HCT116 (cell line): ENCODE data around the gene ELN. TPM values are rescaled to one million over a fixed set of nuclear protein-coding genes. Genes with fewer than 3 reads are reported as not detected.

Source experiments
- ATAC-seq: fragments of 200-7000 bp; cut with Tn5 transposase; 2 replicates; pipeline ENCODE4 v1.9.1; 2020; ENCODE audit warnings: mild to moderate bottlenecking, moderate library complexity
- BruUV-seq: library from RNA; stranded (reverse); fragments of 400-500 nt; replicated peaks from 2 replicates; lab custom pipeline; 2021; lab: Mats Ljungman, UMichigan
- CTCF ChIA-PET: fragments of 300-600 bp; sonication (Branson Sonifier 250); formaldehyde crosslinking; loops from one replicate; lab custom pipeline; 2021; ENCODE audit warnings: antibody characterized with exemption; lab: Charles Lee
- POLR2A ChIA-PET: fragments of 300-600, 350-600 bp; sonication (Branson Sonifier 250); formaldehyde crosslinking; loops from one replicate; lab custom pipeline; 2021; ENCODE audit warnings: antibody characterized with exemption; lab: Charles Lee
- RAD21 ChIA-PET, 2 experiments: fragments of 300-600 bp; sonication (Branson Sonifier 250); formaldehyde crosslinking; loops; one replicate each; lab custom pipeline; 2023; ENCODE audit warnings: low total read pairs in 2 of 2; ENCODE audit not compliant: uncharacterized antibody in 2 of 2, unreplicated experiment in 2 of 2, low non-redundant PET in 1 of 2; lab: Charles Lee
- DNase-seq: peaks from one replicate; pipeline ENCODE4 v3.0.0-alpha.2; 2010; ENCODE audit warnings: low read depth, low spot score
- H2AFZ ChIP-seq: fragments of 200-600 bp; shearing (Covaris generic), sonication (generic); 2 replicates; pipeline ENCODE4 v1.6.1; 2017; ENCODE audit warnings: low read depth, mixed run types, mixed read lengths, antibody characterized with exemption, low read length; ENCODE audit not compliant: poor library complexity, severe bottlenecking
- H3K27ac ChIP-seq: 2 replicates; pipeline ENCODE4 v1.5.1; 2012; ENCODE audit warnings: low read depth, low read length
- H3K27me3 ChIP-seq: fragments of 200-600 bp; sonication (generic); 2 replicates; pipeline ENCODE4 v1.6.1; 2016; ENCODE audit warnings: mixed run types, low read length, mixed read lengths; ENCODE audit not compliant: insufficient read depth
- H3K36me3 ChIP-seq, 2 experiments: fragments of 200-500 bp in 1 of 2; fragments of 200-600 bp in 1 of 2; sonication (Bioruptor generic) in 1 of 2; sonication (generic) in 1 of 2; 2 replicates each; pipeline versions ENCODE4 v1.5.1 to v1.6.1; 2014 to 2016; ENCODE audit warnings: low read length in 2 of 2, inconsistent platforms in 1 of 2, mixed read lengths in 1 of 2, mixed run types in 1 of 2; ENCODE audit not compliant: insufficient read depth in 2 of 2, control insufficient read depth in 1 of 2
- H3K4me1 ChIP-seq, 2 experiments: fragments of 200-600 bp in 1 of 2; sonication (generic) in 1 of 2; 2 replicates each; pipeline versions ENCODE4 v1.5.1 to v1.6.1; 2012 to 2017; ENCODE audit warnings: low read length in 2 of 2, inconsistent platforms in 1 of 2, mild to moderate bottlenecking in 1 of 2, mixed read lengths in 1 of 2, mixed run types in 1 of 2, moderate library complexity in 1 of 2; ENCODE audit not compliant: insufficient read depth in 2 of 2, control insufficient read depth in 1 of 2
- H3K4me2 ChIP-seq: fragments of 200-600 bp; sonication (generic); 2 replicates; pipeline ENCODE4 v1.6.1; 2017; ENCODE audit warnings: mixed run types, low read length, mixed read lengths
- H3K4me3 ChIP-seq, 2 experiments: fragments of 200-600 bp in 1 of 2; sonication (generic) in 1 of 2; replicated peaks in 1 of 2; 2 replicates each; pipeline ENCODE4 v1.5.1; 2011 to 2016; ENCODE audit warnings: low read length in 2 of 2, control low read depth in 1 of 2, low read depth in 1 of 2, mild to moderate bottlenecking in 1 of 2, mixed read lengths in 1 of 2, mixed run types in 1 of 2
- H3K79me2 ChIP-seq: fragments of 200-600 bp; sonication (generic); 2 replicates; pipeline ENCODE4 v1.6.1; 2017; ENCODE audit warnings: mild to moderate bottlenecking, mixed run types, low read length, moderate library complexity, mixed read lengths; ENCODE audit not compliant: insufficient read depth
- H3K9ac ChIP-seq: fragments of 200-600 bp; sonication (generic); 2 replicates; pipeline ENCODE4 v1.6.1; 2016; ENCODE audit warnings: low read length, mixed read lengths
- H3K9me2 ChIP-seq: fragments of 200-600 bp; sonication (generic), shearing (Covaris generic); 2 replicates; pipeline ENCODE4 v1.6.1; 2017; ENCODE audit warnings: mixed run types, mild to moderate bottlenecking, moderate library complexity; ENCODE audit not compliant: insufficient read depth
- H3K9me3 ChIP-seq, 2 experiments: fragments of 200-500 bp in 1 of 2; fragments of 200-600 bp in 1 of 2; sonication (Bioruptor generic) in 1 of 2; sonication (generic) in 1 of 2; 2 replicates each; pipeline ENCODE4 v1.6.1; 2014 to 2017; ENCODE audit warnings: low read length in 2 of 2, mixed read lengths in 2 of 2, inconsistent platforms in 1 of 2, low read depth in 1 of 2, mild to moderate bottlenecking in 1 of 2, mixed run types in 1 of 2, moderate library complexity in 1 of 2; ENCODE audit not compliant: control insufficient read depth in 1 of 2, insufficient read depth in 1 of 2
- H4K20me1 ChIP-seq: fragments of 200-600 bp; sonication (generic), shearing (Covaris generic); 2 replicates; pipeline ENCODE4 v1.6.1; 2017; ENCODE audit warnings: mixed run types, mild to moderate bottlenecking, moderate library complexity; ENCODE audit not compliant: insufficient read depth
- CEBPB ChIP-seq: IDR thresholded peaks from 2 replicates; pipeline ENCODE4 v1.6.1; 2012; ENCODE audit warnings: low read depth
- CTCF ChIP-seq, 3 experiments: fragments of 200-600 bp in 1 of 3; sonication (generic) in 1 of 3; IDR thresholded peaks in 2 of 3; conservative IDR thresholded peaks in 1 of 3; 2 replicates each; pipeline ENCODE4 v1.5.1; 2012 to 2017; ENCODE audit warnings: low read depth in 2 of 3, low read length in 2 of 3, antibody characterized with exemption in 1 of 3, borderline replicate concordance in 1 of 3, control low read depth in 1 of 3, mild to moderate bottlenecking in 1 of 3, mixed read lengths in 1 of 3, mixed run types in 1 of 3, moderate library complexity in 1 of 3; ENCODE audit not compliant: insufficient read depth in 1 of 3
- EGR1 ChIP-seq: IDR thresholded peaks from 2 replicates; pipeline ENCODE4 v1.6.1; 2012; ENCODE audit warnings: low read depth
- JUND ChIP-seq: IDR thresholded peaks from 2 replicates; pipeline ENCODE4 v1.6.1; 2012
- POLR2A ChIP-seq: IDR thresholded peaks from 2 replicates; pipeline ENCODE4 v1.7.0; 2011; ENCODE audit warnings: borderline replicate concordance; ENCODE audit not compliant: insufficient read depth, insufficient read length; ENCODE audit errors: extremely low read depth
- TCF7L2 ChIP-seq: IDR thresholded peaks from 2 replicates; pipeline ENCODE4 v1.7.0; 2011; ENCODE audit warnings: borderline replicate concordance, inconsistent platforms; ENCODE audit not compliant: insufficient read depth, insufficient read length; ENCODE audit errors: extremely low read depth
- intact Hi-C: fragments of 100-400 bp; cut with micrococcal nuclease; formaldehyde crosslinking; loops from 2 replicates; pipeline ENCODE4 v1.10.0; 2022
- total RNA-seq: library from RNA; stranded (reverse); gene quantifications from one replicate; pipeline ENCODE4 v1.2.1, GENCODE V29; 2021; ENCODE audit not compliant: unreplicated experiment
- TF ChIP-seq, protein P1 (sequence below): IDR thresholded peaks from 2 replicates; pipeline ENCODE4 v1.6.1; 2012; ENCODE audit warnings: low read depth

Gene ELN
- total RNA-seq, 1 experiment from 2014 or later = 0.17 TPM

GRCh38 chr7:74084722-74085578 is 57.0 kb downstream of the ELN start:
- Histone ChIP-seq H3K27ac (peak overlapping the region; percentile 80), H2AFZ (no peak overlapping the region), H3K36me3 (peaks cover 7 to 10% of the 10 kb centered on the region in 2 experiments; a peak in 2 of 4 replicates), H3K9me2 (no peaks in the 10 kb centered on the region), H3K27me3 (no peaks in the 10 kb centered on the region), H3K4me2 (peak overlapping the region; percentile 86), H3K4me1 (peaks cover 20 to 30% of the 10 kb centered on the region in 2 experiments), H3K9ac (peak overlapping the region; percentile 90), H3K4me3 (peak overlapping the region; percentile 80 to 88), H4K20me1 (no peaks in the 10 kb centered on the region), H3K79me2 (peaks cover 27% of the 10 kb centered on the region; the same call in 1 of the 2 replicates), H3K9me3 (no peaks in the 10 kb centered on the region)
- TF ChIP-seq, protein P1, sequence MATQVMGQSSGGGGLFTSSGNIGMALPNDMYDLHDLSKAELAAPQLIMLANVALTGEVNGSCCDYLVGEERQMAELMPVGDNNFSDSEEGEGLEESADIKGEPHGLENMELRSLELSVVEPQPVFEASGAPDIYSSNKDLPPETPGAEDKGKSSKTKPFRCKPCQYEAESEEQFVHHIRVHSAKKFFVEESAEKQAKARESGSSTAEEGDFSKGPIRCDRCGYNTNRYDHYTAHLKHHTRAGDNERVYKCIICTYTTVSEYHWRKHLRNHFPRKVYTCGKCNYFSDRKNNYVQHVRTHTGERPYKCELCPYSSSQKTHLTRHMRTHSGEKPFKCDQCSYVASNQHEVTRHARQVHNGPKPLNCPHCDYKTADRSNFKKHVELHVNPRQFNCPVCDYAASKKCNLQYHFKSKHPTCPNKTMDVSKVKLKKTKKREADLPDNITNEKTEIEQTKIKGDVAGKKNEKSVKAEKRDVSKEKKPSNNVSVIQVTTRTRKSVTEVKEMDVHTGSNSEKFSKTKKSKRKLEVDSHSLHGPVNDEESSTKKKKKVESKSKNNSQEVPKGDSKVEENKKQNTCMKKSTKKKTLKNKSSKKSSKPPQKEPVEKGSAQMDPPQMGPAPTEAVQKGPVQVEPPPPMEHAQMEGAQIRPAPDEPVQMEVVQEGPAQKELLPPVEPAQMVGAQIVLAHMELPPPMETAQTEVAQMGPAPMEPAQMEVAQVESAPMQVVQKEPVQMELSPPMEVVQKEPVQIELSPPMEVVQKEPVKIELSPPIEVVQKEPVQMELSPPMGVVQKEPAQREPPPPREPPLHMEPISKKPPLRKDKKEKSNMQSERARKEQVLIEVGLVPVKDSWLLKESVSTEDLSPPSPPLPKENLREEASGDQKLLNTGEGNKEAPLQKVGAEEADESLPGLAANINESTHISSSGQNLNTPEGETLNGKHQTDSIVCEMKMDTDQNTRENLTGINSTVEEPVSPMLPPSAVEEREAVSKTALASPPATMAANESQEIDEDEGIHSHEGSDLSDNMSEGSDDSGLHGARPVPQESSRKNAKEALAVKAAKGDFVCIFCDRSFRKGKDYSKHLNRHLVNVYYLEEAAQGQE = no peak
- no peak for TF ChIP-seq JUND
- TF ChIP-seq CTCF (IDR thresholded peaks at IDR 0.05 in 2 of 3, conservative IDR thresholded peaks at IDR 0.05 in 1 of 3; ENCODE audit: borderline replicate concordance in 1 of 3, insufficient read depth in 1 of 3, low read depth in 2 of 3, low read length in 2 of 3) = no peak
- no peak for TF ChIP-seq CEBPB
- no peak for TF ChIP-seq TCF7L2
- no peak for TF ChIP-seq EGR1
- no peak for TF ChIP-seq POLR2A
- no TSS peak for BruUV-seq
- ChIA-PET POLR2A (interaction anchor here (0.8 to 1.2 kb wide), 2 partner anchors 11 to 88 kb away, joined by 3 to 4 read pairs; no protein-coding TSS in a partner anchor), RAD21 (interaction anchor here (0.6 to 1.1 kb wide), 3 partner anchors 9 to 99 kb away, joined by 3 to 4 read pairs (median 3); no protein-coding TSS in a partner anchor), CTCF (no interaction called here)
- ATAC-seq (peak; percentile 24; the same call in 1 of the 2 replicates), DNase-seq (no peak)
- intact Hi-C loops = no loop called here
